Neutrophil (primary cell): Measurements from ENCODE around the gene REPIN1.

Experiments
- H3K27ac ChIP-seq: fragments of 200-600 bp; sonication (generic); 2 replicates; pipeline ENCODE4 v1.5.1; 2016; ENCODE audit warnings: mild to moderate bottlenecking, moderate library complexity
- H3K27me3 ChIP-seq: fragments of 200-600 bp; sonication (generic); 2 replicates; pipeline ENCODE4 v1.6.0; 2016; ENCODE audit warnings: mild to moderate bottlenecking
- H3K36me3 ChIP-seq: fragments of 200-600 bp; sonication (generic); 2 replicates; pipeline ENCODE4 v1.5.1; 2017
- H3K4me1 ChIP-seq, 2 experiments: fragments of 200-600 bp in 1 of 2; sonication (generic) in 1 of 2; 1 replicate in 1 of 2; 2 replicates in 1 of 2; pipeline versions ENCODE4 v1.5.1 to v1.6.1; 2013 to 2016; ENCODE audit warnings: low read depth in 1 of 2, low read length in 1 of 2, mild to moderate bottlenecking in 1 of 2, moderate library complexity in 1 of 2; ENCODE audit not compliant: control insufficient read depth in 1 of 2, insufficient read depth in 1 of 2
- H3K4me3 ChIP-seq, 2 experiments: fragments of 200-600 bp in 1 of 2; sonication (generic) in 1 of 2; 1 replicate in 1 of 2; 2 replicates in 1 of 2; pipeline ENCODE4 v1.5.1; 2013 to 2016; ENCODE audit warnings: low read depth in 1 of 2, low read length in 1 of 2, mild to moderate bottlenecking in 1 of 2, moderate library complexity in 1 of 2
- H3K9me3 ChIP-seq: fragments of 200-600 bp; sonication (generic); 2 replicates; pipeline ENCODE4 v1.5.1; 2016
- CTCF ChIP-seq: fragments of 200-600 bp; sonication (generic); IDR thresholded peaks from 2 replicates; pipeline ENCODE4 v1.5.1; 2016; ENCODE audit warnings: antibody characterized with exemption

The REPIN1 gene

DNA sequence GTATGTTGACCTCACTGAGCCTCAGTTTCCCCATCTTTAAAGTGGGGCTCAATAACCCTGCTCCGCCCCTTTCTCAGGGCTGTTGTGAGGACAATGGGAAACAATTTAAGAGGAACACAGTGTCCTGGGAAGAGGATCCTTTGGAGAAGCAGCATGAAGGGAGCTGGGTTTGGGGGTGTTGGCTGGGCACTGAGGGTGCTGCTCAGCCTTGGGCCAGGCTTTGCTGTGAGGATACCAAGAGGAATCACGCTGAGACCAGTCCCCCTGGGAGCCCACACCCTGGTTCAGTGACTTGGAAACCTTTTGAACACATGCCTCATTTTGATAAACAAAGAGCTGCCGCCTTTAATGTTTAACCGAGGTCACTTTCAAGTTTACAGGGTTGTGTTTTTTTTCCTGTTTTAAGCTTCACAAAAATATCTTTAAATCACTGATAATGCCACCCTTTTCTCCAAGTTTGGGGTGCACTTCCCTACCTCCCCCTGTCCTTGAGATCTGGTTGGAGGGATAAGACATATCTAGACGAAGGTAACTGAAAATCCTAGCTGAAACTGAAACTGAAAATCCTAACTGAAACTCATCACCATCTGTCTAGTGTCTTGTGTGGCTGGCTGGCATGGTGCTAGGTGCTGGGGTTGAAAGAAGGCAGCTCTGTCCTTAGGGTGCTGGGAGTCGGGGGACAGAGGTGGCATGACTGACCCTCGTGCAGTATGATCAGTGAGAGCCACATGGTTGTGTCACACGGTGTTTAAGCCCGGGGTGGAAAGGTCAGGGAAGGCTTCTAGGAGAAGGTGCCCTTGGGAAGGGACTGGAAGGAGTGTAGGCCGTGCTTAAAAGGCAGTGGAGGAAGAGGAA, 38.2 kb downstream of the REPIN1 start:
- no peaks in the 10 kb centered on the region for H3K9me3 ChIP-seq
- H3K4me3 ChIP-seq, result no peak overlapping the region
- no peak overlapping the region for H3K27ac ChIP-seq

GRCh38 chr7:150407588-150408392, 39.2 kb downstream of the REPIN1 start:
- Histone ChIP-seq H3K36me3 (no peaks in the 10 kb centered on the region), H3K27me3 (peaks cover 16% of the 10 kb centered on the region), H3K4me3 (no peak overlapping the region), H3K4me1 (peaks cover 10 to 14% of the 10 kb centered on the region in 2 experiments), H3K9me3 (no peaks in the 10 kb centered on the region), H3K27ac (no peak overlapping the region)
- TF ChIP-seq CTCF, result no peak

More for the DNA sequence above, 38.2 kb downstream of the REPIN1 start:
- Histone ChIP-seq H3K27me3 (peaks cover 16% of the 10 kb centered on the region), H3K36me3 (no peaks in the 10 kb centered on the region), H3K4me1 (peaks cover 10 to 14% of the 10 kb centered on the region in 2 experiments)
- no peak for TF ChIP-seq CTCF

DNA sequence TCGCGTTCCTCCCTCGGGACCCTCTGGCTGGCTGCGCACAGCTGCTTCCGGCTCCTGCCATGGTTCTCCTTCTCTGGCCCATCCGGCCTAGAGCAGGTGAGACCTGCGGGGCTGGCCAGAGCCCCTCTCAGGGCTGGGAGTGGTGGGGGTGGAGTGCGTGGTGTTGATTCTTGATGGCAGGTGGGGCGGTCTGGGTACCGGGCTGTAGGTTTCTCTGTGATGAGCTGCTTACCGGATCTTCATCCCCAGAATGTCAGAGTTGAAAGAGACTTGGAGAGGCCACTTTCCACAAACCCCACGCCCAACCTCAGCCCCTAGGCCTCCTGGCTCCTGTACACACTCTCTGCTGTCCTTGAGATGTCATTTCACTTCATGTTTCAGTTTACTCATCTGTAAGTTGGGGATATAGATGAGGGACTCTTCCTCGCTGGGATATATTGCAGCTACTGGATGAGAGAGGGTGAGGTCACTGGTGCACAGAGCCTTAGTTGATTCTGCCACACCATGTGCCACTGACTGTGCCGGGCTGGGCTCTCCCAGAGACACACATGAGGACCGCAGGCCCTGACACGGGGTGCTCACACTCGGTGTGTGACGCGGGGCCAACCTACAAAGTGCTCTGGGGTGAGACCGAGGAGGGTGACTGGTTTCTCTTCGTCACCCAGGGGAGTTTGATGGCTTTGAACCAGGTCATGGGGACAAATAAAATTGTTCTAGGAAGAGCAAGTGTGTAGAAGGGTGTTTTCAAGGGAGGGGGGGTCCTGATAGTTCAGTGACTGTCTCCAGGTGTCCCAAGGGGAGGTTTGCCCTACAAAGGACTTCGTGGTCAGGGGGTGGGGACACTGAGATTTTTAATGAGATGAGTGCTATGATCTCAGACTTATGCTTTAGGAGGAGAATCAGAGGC, 40.0 kb downstream of the REPIN1 start:
- no peak for TF ChIP-seq CTCF
- Histone ChIP-seq H3K27ac (no peak overlapping the region), H3K9me3 (no peaks in the 10 kb centered on the region), H3K4me1 (peaks cover 10 to 14% of the 10 kb centered on the region in 2 experiments), H3K36me3 (no peaks in the 10 kb centered on the region), H3K27me3 (peaks cover 16% of the 10 kb centered on the region), H3K4me3 (no peak overlapping the region)

DNA sequence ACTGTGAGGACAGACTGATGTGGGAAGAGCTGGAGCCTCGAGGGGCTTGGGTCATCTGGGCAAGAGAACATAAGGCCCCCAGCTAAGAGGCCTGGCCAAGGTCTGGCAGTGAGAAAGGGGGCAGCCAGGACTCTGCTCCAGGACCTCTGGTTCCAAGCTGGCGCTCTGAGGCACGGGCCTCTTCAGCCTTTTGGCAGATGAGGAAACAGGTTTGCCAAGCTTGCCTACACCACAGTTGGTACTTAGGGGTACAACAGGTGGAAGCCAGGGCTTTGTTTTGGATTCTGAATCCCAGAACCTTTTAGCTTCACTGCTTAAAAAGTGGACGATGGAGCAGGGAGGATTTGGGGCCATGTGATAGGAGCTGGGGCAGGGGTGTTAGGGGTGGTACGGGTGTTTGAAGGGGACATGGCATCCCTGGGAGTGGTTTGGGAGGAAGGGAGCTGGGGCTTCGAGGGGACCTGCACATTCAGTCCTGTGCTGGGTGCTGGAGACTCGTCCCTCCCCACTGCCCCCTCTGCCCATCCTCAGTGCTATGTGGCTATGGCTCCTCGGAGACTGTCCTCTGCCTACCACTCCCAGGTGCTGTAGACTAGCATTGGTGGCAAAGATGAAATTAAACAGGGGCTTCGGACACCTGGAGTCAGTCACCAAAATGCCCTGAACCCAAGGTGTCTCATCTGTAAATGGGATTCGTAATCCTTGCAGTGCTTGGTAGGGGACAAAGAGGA, 40.8 kb downstream of the REPIN1 start:
- Histone ChIP-seq H3K27ac (no peak overlapping the region), H3K4me1 (peaks cover 10 to 11% of the 10 kb centered on the region in 2 experiments), H3K27me3 (peaks cover 12% of the 10 kb centered on the region)

More for the DNA sequence above, 40.8 kb downstream of the REPIN1 start:
- no peaks in the 10 kb centered on the region for H3K9me3 ChIP-seq
- H3K4me3 ChIP-seq, result no peak overlapping the region
- TF ChIP-seq CTCF, result no peak
- H3K36me3 ChIP-seq, result no peaks in the 10 kb centered on the region
